IMR-90 (cell line): Measurements from ENCODE around the gene KIF21A. TPM values are rescaled to one million over a fixed set of nuclear protein-coding genes. Genes with fewer than 3 reads are reported as not detected.

ENCODE experiments used
- ATAC-seq: fragments of 200-7000 bp; cut with Tn5 transposase; 2 replicates; pipeline ENCODE4 v1.9.1; 2020; ENCODE audit warnings: low read depth, mild to moderate bottlenecking, moderate library complexity
- BruUV-seq: library from RNA; stranded (reverse); fragments of 400-500 nt; replicated peaks from 2 replicates; lab custom pipeline; 2021; lab: Mats Ljungman, UMichigan
- CTCF ChIA-PET: fragments of 300-600 bp; formaldehyde crosslinking; extraction: SDS; loops from one replicate; lab custom pipeline; 2021; ENCODE audit warnings: antibody characterized with exemption; lab: Yijun Ruan, JAX
- POLR2A ChIA-PET: fragments of 300-600 bp; sonication (Branson Sonifier 250); formaldehyde crosslinking; loops from one replicate; lab custom pipeline; 2022; ENCODE audit warnings: antibody characterized with exemption; ENCODE audit not compliant: unreplicated experiment; lab: Charles Lee
- DNase-seq: peaks from one replicate; pipeline ENCODE4 v3.0.0; 2013
- H2AFZ ChIP-seq: replicated peaks from 2 replicates; pipeline ENCODE3; 2013; ENCODE audit warnings: low read length, mild to moderate bottlenecking; ENCODE audit not compliant: poor library complexity
- H2AK5ac ChIP-seq: 2 replicates; pipeline ENCODE4 v1.6.1; 2013; ENCODE audit warnings: low read depth, low read length, inconsistent platforms
- H2AK9ac ChIP-seq: replicated peaks from 2 replicates; pipeline ENCODE3; 2013; ENCODE audit warnings: mild to moderate bottlenecking, low read depth, low read length, moderate library complexity; ENCODE audit not compliant: poor library complexity
- H2BK120ac ChIP-seq: 2 replicates; pipeline ENCODE4 v1.6.1; 2013; ENCODE audit warnings: low read depth, low read length, inconsistent platforms
- H2BK15ac ChIP-seq: 3 replicates; pipeline ENCODE4 v1.6.1; 2013; ENCODE audit warnings: low read depth, low read length, inconsistent platforms
- H2BK20ac ChIP-seq: 2 replicates; pipeline ENCODE4 v1.6.1; 2013; ENCODE audit warnings: low read depth, mild to moderate bottlenecking, inconsistent platforms, low read length, moderate library complexity
- H2BK5ac ChIP-seq: 2 replicates; pipeline ENCODE4 v1.6.1; 2013; ENCODE audit warnings: mild to moderate bottlenecking, low read depth, low read length, inconsistent platforms; ENCODE audit not compliant: poor library complexity, severe bottlenecking
- H3K14ac ChIP-seq: replicated peaks from 2 replicates; pipeline ENCODE4 v1.6.1; 2013; ENCODE audit warnings: low read depth, low read length, inconsistent platforms
- H3K18ac ChIP-seq: 2 replicates; pipeline ENCODE4 v1.6.1; 2013; ENCODE audit warnings: low read depth, low read length, control low read depth
- H3K23ac ChIP-seq: 2 replicates; pipeline ENCODE4 v1.6.1; 2013; ENCODE audit warnings: low read depth, low read length, inconsistent platforms
- H3K27ac ChIP-seq: 2 replicates; pipeline ENCODE4 v1.5.1; 2013; ENCODE audit warnings: mild to moderate bottlenecking, control low read depth, low read length; ENCODE audit not compliant: insufficient read depth
- H3K27me3 ChIP-seq: 2 replicates; pipeline ENCODE4 v1.6.1; 2013; ENCODE audit warnings: low read length; ENCODE audit not compliant: control insufficient read depth, insufficient read depth
- H3K36me3 ChIP-seq: 2 replicates; pipeline ENCODE4 v1.6.1; 2013; ENCODE audit warnings: low read length, mixed read lengths; ENCODE audit not compliant: control insufficient read depth, insufficient read depth
- H3K4ac ChIP-seq: 2 replicates; pipeline ENCODE4 v1.6.1; 2013; ENCODE audit warnings: low read depth, low read length, inconsistent platforms
- H3K4me1 ChIP-seq: 2 replicates; pipeline ENCODE4 v1.6.1; 2013; ENCODE audit warnings: low read length, mixed read lengths; ENCODE audit not compliant: control insufficient read depth, insufficient read depth
- H3K4me2 ChIP-seq: 2 replicates; pipeline ENCODE4 v1.6.1; 2013; ENCODE audit warnings: low read depth, mild to moderate bottlenecking, control low read depth, low read length, moderate library complexity
- H3K4me3 ChIP-seq: 2 replicates; pipeline ENCODE4 v1.5.1; 2013; ENCODE audit warnings: low read depth, mild to moderate bottlenecking, control low read depth, low read length, moderate library complexity; ENCODE audit not compliant: insufficient read depth
- H3K56ac ChIP-seq: 2 replicates; pipeline ENCODE4 v1.6.1; 2013; ENCODE audit warnings: low read length, inconsistent platforms; ENCODE audit not compliant: insufficient read depth; ENCODE audit errors: extremely low read depth
- H3K79me1 ChIP-seq, 2 experiments: 2 replicates each; pipeline ENCODE4 v1.6.1; 2013; ENCODE audit warnings: low read length in 2 of 2, inconsistent platforms in 1 of 2, low read depth in 1 of 2
- H3K9ac ChIP-seq: 2 replicates; pipeline ENCODE4 v1.6.1; 2013; ENCODE audit warnings: low read depth, low read length, control low read depth
- H3K9me1 ChIP-seq: 2 replicates; pipeline ENCODE4 v1.6.1; 2013; ENCODE audit warnings: low read length, inconsistent platforms; ENCODE audit not compliant: insufficient read depth
- H3K9me3 ChIP-seq: 2 replicates; pipeline ENCODE4 v1.6.1; 2013; ENCODE audit warnings: low read length; ENCODE audit not compliant: control insufficient read depth, insufficient read depth
- H4K20me1 ChIP-seq: 2 replicates; pipeline ENCODE4 v1.6.1; 2013; ENCODE audit warnings: low read length, inconsistent platforms; ENCODE audit not compliant: insufficient read depth
- H4K5ac ChIP-seq: 2 replicates; pipeline ENCODE4 v1.6.1; 2013; ENCODE audit warnings: mild to moderate bottlenecking, low read depth, low read length, control low read depth
- H4K8ac ChIP-seq, 2 experiments: 2 replicates each; pipeline ENCODE4 v1.6.1; 2013; ENCODE audit warnings: low read depth in 2 of 2, low read length in 2 of 2, control low read depth in 1 of 2, inconsistent platforms in 1 of 2
- H4K91ac ChIP-seq: 2 replicates; pipeline ENCODE4 v1.6.1; 2013; ENCODE audit warnings: low read depth, low read length, inconsistent platforms; ENCODE audit not compliant: insufficient read depth
- CHD1 ChIP-seq: IDR thresholded peaks from 2 replicates; pipeline ENCODE4 v1.6.1; 2012; ENCODE audit warnings: low read depth, low read length, improper control_type of control experiment
- CTCF ChIP-seq: conservative IDR thresholded peaks from 2 replicates; pipeline ENCODE4 v1.5.1; 2012; ENCODE audit warnings: mild to moderate bottlenecking, low read depth, low read length, improper control_type of control experiment
- ELK1 ChIP-seq: fragments of 150-350 bp; IDR thresholded peaks from 2 replicates; pipeline ENCODE4 v1.6.1; 2016; ENCODE audit warnings: low read depth, mild to moderate bottlenecking, low read length, moderate library complexity, borderline replicate concordance
- MAZ ChIP-seq: IDR thresholded peaks from 2 replicates; pipeline ENCODE4 v1.6.1; 2012; ENCODE audit warnings: low read depth, mild to moderate bottlenecking, low read length, improper control_type of control experiment, moderate library complexity, borderline replicate concordance
- MXI1 ChIP-seq: IDR thresholded peaks from 2 replicates; pipeline ENCODE4 v1.6.1; 2012; ENCODE audit warnings: low read depth, mild to moderate bottlenecking, low read length, moderate library complexity, borderline replicate concordance
- NFE2L2 ChIP-seq: fragments of 150-350 bp; IDR thresholded peaks from 2 replicates; pipeline ENCODE4 v1.6.1; 2016; ENCODE audit warnings: low read depth, mild to moderate bottlenecking, low read length
- POLR2A ChIP-seq: IDR thresholded peaks from 2 replicates; pipeline ENCODE4 v1.6.1; 2012; ENCODE audit warnings: mild to moderate bottlenecking, low read depth, low read length
- RAD21 ChIP-seq: IDR thresholded peaks from 2 replicates; pipeline ENCODE4 v1.6.1; 2012; ENCODE audit warnings: low read length, improper control_type of control experiment
- RCOR1 ChIP-seq: IDR thresholded peaks from 2 replicates; pipeline ENCODE4 v1.6.1; 2012; ENCODE audit warnings: mild to moderate bottlenecking, low read length, improper control_type of control experiment; ENCODE audit not compliant: insufficient replicate concordance
- WGBS, 2 experiments: methylation state at CpG; one replicate each; pipeline versions ENCODE4 v1.1.5 to v1.1.7; 2013; ENCODE audit warnings: missing lambda C conversion rate in 2 of 2; ENCODE audit not compliant: insufficient read length in 1 of 2; ENCODE audit errors: extremely low coverage in 2 of 2; 5-methylcytosine and 5-hydroxymethylcytosine counted together
- dilution Hi-C: fragments of 300-500 bp; cut with HindIII; formaldehyde crosslinking; loops from one replicate; pipeline ENCODE4 v1.14.3; 2018; ENCODE audit warnings: low sequenced_read_pairs; ENCODE audit not compliant: unreplicated experiment
- in situ Hi-C: fragments of 300-500 bp; cut with MboI; formaldehyde crosslinking; loops from 3 replicates; pipeline ENCODE4 v1.14.3; 2019; ENCODE audit warnings: low sequenced_read_pairs, inconsistent platforms, mixed read lengths
- intact Hi-C: fragments of 100-400 bp; cut with micrococcal nuclease; formaldehyde crosslinking; loops from 2 replicates; pipeline ENCODE4 v1.10.0; 2022
- polyA plus RNA-seq, 3 experiments: library from polyadenylated mRNA; depleted of rRNA; stranded (reverse); fragments of >200 nt; gene quantifications; 2 replicates each; pipeline ENCODE4 v1.2.3, GENCODE V29; 2012; ENCODE audit warnings: low replicate concordance in 1 of 3
- total RNA-seq: library from RNA; depleted of rRNA; stranded (reverse); fragments of >200 nt; gene quantifications from 2 replicates; pipeline ENCODE4 v1.2.3, GENCODE V29; 2012

The KIF21A gene
- total and polyA plus RNA-seq, 2 of the 4 experiments (the other 2 are of a cell fraction), result 0.38 to 1.1 TPM

GRCh38 chr12:39343665-39344064 lies 99.3 kb downstream of the KIF21A start:
- in situ Hi-C loops, result no loop called here
- intact Hi-C loops, result no loop called here
- ATAC-seq, result no peak

More at GRCh38 chr12:39343665-39344064, 99.3 kb downstream of the KIF21A start:
- H3K4me1 ChIP-seq, result no peaks in the 10 kb centered on the region
- H3K23ac ChIP-seq, result no peak overlapping the region
- H4K8ac ChIP-seq, result no peak overlapping the region
- no peak overlapping the region for H3K14ac ChIP-seq
- H2AK9ac ChIP-seq, result no peak overlapping the region
- no peak overlapping the region for H3K9ac ChIP-seq
- H3K18ac ChIP-seq, result no peak overlapping the region
- no peak overlapping the region for H4K91ac ChIP-seq
- DNase-seq, result no peak
- dilution Hi-C loops, result no loop called here
- no TSS peak for BruUV-seq
- no peaks in the 10 kb centered on the region for H3K27me3 ChIP-seq
- H2BK5ac ChIP-seq, result no peak overlapping the region
- H4K5ac ChIP-seq, result no peak overlapping the region
- H3K4me3 ChIP-seq, result no peak overlapping the region
- H2BK20ac ChIP-seq, result no peak overlapping the region
- H2BK15ac ChIP-seq, result no peak overlapping the region
- CTCF ChIA-PET, result no interaction called here
- H3K79me1 ChIP-seq, result no peaks in the 10 kb centered on the region
- H3K27ac ChIP-seq, result no peak overlapping the region
- TF ChIP-seq ELK1 (no peak), RAD21 (no peak), MAZ (no peak), CTCF (no peak), RCOR1 (no peak), MXI1 (no peak), POLR2A (no peak), NFE2L2 (no peak), CHD1 (no peak)
- H3K9me1 ChIP-seq, result no peaks in the 10 kb centered on the region; the same call in 1 of the 2 replicates
- H2AK5ac ChIP-seq, result no peak overlapping the region
- no peak overlapping the region for H3K4ac ChIP-seq
- WGBS, 2 experiments, result no CpG with 5 or more reads among the region's 4 CpGs
- H3K4me2 ChIP-seq, result no peak overlapping the region
- no peak overlapping the region for H2BK120ac ChIP-seq
- no peaks in the 10 kb centered on the region for H4K20me1 ChIP-seq
- H2AFZ ChIP-seq, result no peak overlapping the region
- no peaks in the 10 kb centered on the region for H3K36me3 ChIP-seq
- POLR2A ChIA-PET, result no interaction called here
- no peaks in the 10 kb centered on the region for H3K9me3 ChIP-seq
- H3K56ac ChIP-seq, result no peak overlapping the region
